Measurements from ENCODE around the gene ITGAE.

Gene ITGAE

GRCh38 chr17:3689262-3690093, 111.5 kb downstream of the ITGAE start:
- no peak for DNase-seq

GRCh38 chr17:3688852-3689261, 112.1 kb downstream of the ITGAE start:
- no peak for DNase-seq

- DNase-seq: no peak
Observed at GRCh38 chr17:3688027-3688553, 112.9 kb downstream of the ITGAE start.

GRCh38 chr17:3685174-3685573, 115.8 kb downstream of the ITGAE start:
- peak; percentile 40 for DNase-seq

GRCh38 chr17:3683054-3683511, 117.9 kb downstream of the ITGAE start:
- DNase-seq: no peak

GRCh38 chr17:3682033-3682432, 119.0 kb downstream of the ITGAE start:
- DNase-seq: no peak

GRCh38 chr17:3681565-3681964, 119.4 kb downstream of the ITGAE start:
- no peak for DNase-seq

- DNase-seq: no peak
Observed at GRCh38 chr17:3681057-3681456, 119.9 kb downstream of the ITGAE start.

- DNase-seq: no peak
Observed at GRCh38 chr17:3679531-3680126, 121.4 kb downstream of the ITGAE start.

GRCh38 chr17:3678821-3679530, 122.0 kb downstream of the ITGAE start:
- DNase-seq: no peak

- no peak for DNase-seq
Observed at GRCh38 chr17:3678095-3678820, 122.7 kb downstream of the ITGAE start.

GRCh38 chr17:3675886-3676285, 125.1 kb downstream of the ITGAE start:
- no peak for DNase-seq

- DNase-seq: no peak
Observed at GRCh38 chr17:3672571-3672970, 128.4 kb downstream of the ITGAE start.

- DNase-seq: no peak
Observed at GRCh38 chr17:3669548-3669947, 131.4 kb downstream of the ITGAE start.

GRCh38 chr17:3669085-3669347, 132.0 kb downstream of the ITGAE start:
- no peak for DNase-seq

- DNase-seq: peak; percentile 96
Observed at GRCh38 chr17:3668279-3669084, 132.5 kb downstream of the ITGAE start, which contains the start of the genes EMC6 and TAX1BP3. TSS of gene EMC6 (plus strand) at chr17:3668812. CDS start at chr17:3669147, 335 bp downstream. TSS of gene TAX1BP3 (minus strand) at chr17:3668578. CDS start at chr17:3668526, 52 bp downstream.

GRCh38 chr17:3667366-3668278, 133.4 kb downstream of the ITGAE start:
- DNase-seq: no peak

GRCh38 chr17:3666516-3666915, 134.5 kb downstream of the ITGAE start:
- no peak for DNase-seq

- DNase-seq: no peak
Observed at GRCh38 chr17:3665834-3666233, 135.2 kb downstream of the ITGAE start.
